ENCODE measurements around the gene MUSTN1.

The MUSTN1 gene

DNA sequence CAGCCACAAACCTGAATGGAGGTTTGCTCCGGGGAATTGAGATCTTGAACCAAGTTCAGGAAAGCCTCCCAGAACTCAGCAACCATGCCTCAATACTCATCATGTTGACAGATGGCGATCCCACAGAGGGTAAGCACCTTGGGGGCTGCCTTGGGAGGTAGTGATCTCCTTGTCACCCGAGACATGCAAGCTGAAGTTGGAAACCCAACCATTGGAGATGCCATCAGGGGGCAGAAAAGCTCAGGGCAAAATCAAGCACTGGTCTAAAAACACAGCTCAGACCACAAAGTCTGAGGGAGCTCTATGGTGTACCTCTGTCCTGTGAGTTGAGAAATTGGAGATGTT is 51.6 kb downstream of the MUSTN1 start:
- DNase-seq = no peak
